ENCODE results near the gene CADPS. TPM values are rescaled to one million over a fixed set of nuclear protein-coding genes. Genes with fewer than 3 reads are reported as not detected.

The CADPS gene
- total RNA-seq, 1 experiment from 2014 or later: 5.2 TPM

DNA sequence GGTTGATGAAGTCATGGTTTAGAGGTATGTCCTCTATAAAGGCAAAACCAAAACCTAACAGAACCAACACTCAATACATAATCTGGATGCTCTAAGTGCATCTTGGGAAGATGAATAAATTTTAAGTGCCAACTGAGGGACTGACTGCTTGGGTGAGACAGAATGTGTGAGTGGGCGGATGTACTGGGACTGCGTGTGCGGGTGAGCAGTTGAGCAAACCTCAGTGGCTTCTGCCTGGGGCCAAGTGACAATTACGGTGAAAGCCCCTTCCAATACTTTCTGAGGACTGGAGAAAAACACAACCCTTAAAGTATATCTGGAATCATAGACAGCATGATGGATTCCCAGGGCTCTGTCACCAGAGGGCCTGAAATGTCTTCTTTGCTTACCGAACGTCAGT lies 421.8 kb downstream of the CADPS start:
- Histone ChIP-seq H3K4me3 (ENCODE audit: insufficient read depth, low read depth, low read length) (no peak overlapping the region), H3K36me3 (replicated peaks; ENCODE audit: control insufficient read depth, insufficient read depth, low read length) (no peaks in the 10 kb centered on the region), H3K27me3 (ENCODE audit: control insufficient read depth, insufficient read depth, low read length) (no peaks in the 10 kb centered on the region)
- DNase-seq: no peak

GRCh38 chr3:62451211-62451887 lies 423.9 kb downstream of the CADPS start:
- Histone ChIP-seq H3K4me3 (ENCODE audit: insufficient read depth, low read depth, low read length) (no peak overlapping the region), H3K36me3 (replicated peaks; ENCODE audit: control insufficient read depth, insufficient read depth, low read length) (no peaks in the 10 kb centered on the region), H3K27me3 (ENCODE audit: control insufficient read depth, insufficient read depth, low read length) (no peaks in the 10 kb centered on the region)
- no peak for DNase-seq

GRCh38 chr3:62446337-62446940 lies 428.8 kb downstream of the CADPS start:
- Histone ChIP-seq H3K27me3 (ENCODE audit: control insufficient read depth, insufficient read depth, low read length) (no peaks in the 10 kb centered on the region), H3K4me3 (ENCODE audit: insufficient read depth, low read depth, low read length) (no peak overlapping the region), H3K36me3 (replicated peaks; ENCODE audit: control insufficient read depth, insufficient read depth, low read length) (no peaks in the 10 kb centered on the region)
- DNase-seq: no peak

- no peak for DNase-seq
These were observed 429.9 kb downstream of the CADPS start for GRCh38 chr3:62445275-62445674.

DNA sequence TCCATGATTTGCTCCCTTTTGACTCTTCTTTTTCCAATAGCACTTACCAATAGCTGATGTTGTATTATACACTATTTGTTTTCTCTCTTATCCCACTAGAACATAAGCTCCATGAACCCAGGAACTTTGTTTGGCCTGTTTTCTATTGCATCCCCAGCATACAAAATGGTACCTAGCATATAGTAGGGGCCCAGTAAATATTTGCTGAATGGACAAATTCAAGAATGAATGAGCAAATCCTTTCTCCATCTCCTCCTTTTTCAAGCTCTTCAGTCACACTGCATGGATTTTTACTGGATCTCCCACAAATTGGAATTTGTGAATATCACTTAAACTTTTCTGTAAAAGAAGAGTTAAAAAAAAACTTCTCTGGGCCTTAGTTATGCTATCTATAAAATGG lies 435.2 kb downstream of the CADPS start:
- Histone ChIP-seq H3K4me3 (ENCODE audit: insufficient read depth, low read depth, low read length) (no peak overlapping the region), H3K36me3 (replicated peaks; ENCODE audit: control insufficient read depth, insufficient read depth, low read length) (no peaks in the 10 kb centered on the region), H3K27me3 (ENCODE audit: control insufficient read depth, insufficient read depth, low read length) (no peaks in the 10 kb centered on the region)
- no peak for DNase-seq

More at GRCh38 chr3:62445275-62445674, 429.9 kb downstream of the CADPS start:
- Histone ChIP-seq H3K4me3 (ENCODE audit: insufficient read depth, low read depth, low read length) (no peak overlapping the region), H3K27me3 (ENCODE audit: control insufficient read depth, insufficient read depth, low read length) (no peaks in the 10 kb centered on the region), H3K36me3 (replicated peaks; ENCODE audit: control insufficient read depth, insufficient read depth, low read length) (no peaks in the 10 kb centered on the region)

DNA sequence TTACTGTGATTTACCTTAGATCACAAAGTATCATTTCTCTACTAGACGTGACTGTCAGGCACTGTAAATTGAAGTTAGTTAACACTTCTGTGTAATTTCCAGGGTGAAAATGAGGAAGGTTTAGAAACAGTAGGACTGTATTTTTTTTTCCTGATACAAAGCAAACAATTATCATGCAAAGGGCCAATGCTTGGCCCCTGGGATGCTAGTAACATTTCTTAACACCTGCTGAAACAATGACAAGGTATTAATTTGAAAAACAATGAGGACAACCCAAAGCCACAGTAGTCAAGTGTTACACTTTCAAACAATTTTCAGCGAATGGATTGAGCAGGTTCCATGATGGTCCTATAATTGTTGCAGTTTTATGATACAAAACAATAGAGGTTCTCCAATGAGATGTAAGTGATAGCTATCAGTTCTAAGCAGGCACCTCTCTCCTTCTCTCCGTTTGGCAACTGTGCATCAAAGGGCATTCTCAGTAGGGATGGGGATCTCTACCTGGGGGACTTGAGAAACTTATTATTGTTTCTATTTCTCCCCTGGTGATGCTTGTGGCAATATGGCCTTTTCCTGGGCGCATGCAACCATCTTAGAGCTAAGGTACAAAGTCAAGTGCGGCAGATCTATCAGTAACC lies 435.9 kb downstream of the CADPS start:
- Histone ChIP-seq H3K36me3 (replicated peaks; ENCODE audit: control insufficient read depth, insufficient read depth, low read length) (no peaks in the 10 kb centered on the region), H3K4me3 (ENCODE audit: insufficient read depth, low read depth, low read length) (no peak overlapping the region), H3K27me3 (ENCODE audit: control insufficient read depth, insufficient read depth, low read length) (no peaks in the 10 kb centered on the region)
- DNase-seq: no peak

GRCh38 chr3:62436785-62437184 lies 438.4 kb downstream of the CADPS start:
- H3K27me3 ChIP-seq (ENCODE audit: control insufficient read depth, insufficient read depth, low read length): no peaks in the 10 kb centered on the region
- no peak for DNase-seq
- H3K36me3 ChIP-seq (replicated peaks; ENCODE audit: control insufficient read depth, insufficient read depth, low read length): no peaks in the 10 kb centered on the region
- H3K4me3 ChIP-seq (ENCODE audit: insufficient read depth, low read depth, low read length): no peak overlapping the region

GRCh38 chr3:62433396-62433795 lies 441.8 kb downstream of the CADPS start:
- no peak overlapping the region for H3K4me3 ChIP-seq (ENCODE audit: insufficient read depth, low read depth, low read length)
- no peak for DNase-seq
- no peaks in the 10 kb centered on the region for H3K36me3 ChIP-seq (replicated peaks; ENCODE audit: control insufficient read depth, insufficient read depth, low read length)
- H3K27me3 ChIP-seq (ENCODE audit: control insufficient read depth, insufficient read depth, low read length): no peaks in the 10 kb centered on the region

- Histone ChIP-seq H3K27me3 (ENCODE audit: control insufficient read depth, insufficient read depth, low read length) (no peaks in the 10 kb centered on the region; the same call in 1 of the 2 replicates), H3K36me3 (replicated peaks; ENCODE audit: control insufficient read depth, insufficient read depth, low read length) (no peaks in the 10 kb centered on the region), H3K4me3 (ENCODE audit: insufficient read depth, low read depth, low read length) (no peak overlapping the region)
- no peak for DNase-seq
These were observed 454.0 kb downstream of the CADPS start for GRCh38 chr3:62421207-62421606.

- Histone ChIP-seq H3K36me3 (replicated peaks; ENCODE audit: control insufficient read depth, insufficient read depth, low read length) (no peaks in the 10 kb centered on the region), H3K27me3 (ENCODE audit: control insufficient read depth, insufficient read depth, low read length) (no peaks in the 10 kb centered on the region), H3K4me3 (ENCODE audit: insufficient read depth, low read depth, low read length) (no peak overlapping the region)
- DNase-seq: no peak
These were observed 459.1 kb downstream of the CADPS start for GRCh38 chr3:62416144-62416543.

DNA sequence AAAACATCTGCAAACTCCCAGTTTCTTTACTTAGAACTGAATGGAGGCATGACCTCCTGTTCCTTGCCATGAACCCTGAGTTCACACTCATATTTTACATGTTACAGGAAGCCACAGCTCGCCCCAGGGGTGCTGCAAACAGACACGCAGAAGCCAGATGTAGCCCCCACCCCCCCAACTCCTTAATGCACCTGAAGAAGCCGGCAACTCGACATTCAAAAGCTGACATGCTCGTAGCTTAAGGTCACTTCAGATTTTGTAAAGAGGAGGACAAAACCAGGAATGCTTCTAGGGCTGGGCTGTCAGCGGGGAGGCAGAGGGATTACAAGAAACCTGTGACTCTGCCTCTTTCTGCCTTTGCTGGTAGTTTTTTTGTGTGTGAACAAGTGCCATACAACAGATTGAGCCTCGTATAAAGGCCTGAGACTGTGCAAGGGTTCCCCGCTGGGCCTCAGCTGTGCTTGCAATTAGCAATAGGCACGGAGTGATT lies 459.9 kb downstream of the CADPS start:
- no peaks in the 10 kb centered on the region for H3K27me3 ChIP-seq (ENCODE audit: control insufficient read depth, insufficient read depth, low read length)
- peak; percentile 57 for DNase-seq
- H3K36me3 ChIP-seq (replicated peaks; ENCODE audit: control insufficient read depth, insufficient read depth, low read length): no peaks in the 10 kb centered on the region
- H3K4me3 ChIP-seq (ENCODE audit: insufficient read depth, low read depth, low read length): no peak overlapping the region; the same call in 1 of the 2 replicates

DNA sequence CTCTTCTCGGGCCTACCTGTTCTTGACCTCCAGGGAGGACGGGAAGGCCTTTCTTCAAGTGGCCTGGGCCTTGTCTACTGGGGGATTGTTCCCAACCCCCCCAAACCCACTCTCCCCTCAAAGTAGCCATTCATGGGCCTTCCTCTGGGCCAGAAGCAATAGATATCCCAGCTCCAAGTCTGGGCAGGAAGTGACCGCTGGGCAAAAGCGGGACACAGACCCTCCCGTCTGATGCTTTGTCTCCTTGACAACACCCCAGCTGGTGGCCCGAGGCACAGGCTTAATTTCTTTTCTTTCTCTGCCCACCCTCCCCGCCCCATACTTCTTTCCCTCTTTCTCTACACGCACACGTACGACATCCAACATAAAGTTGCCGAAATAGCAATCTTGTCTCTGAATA lies 460.4 kb downstream of the CADPS start:
- Histone ChIP-seq H3K4me3 (ENCODE audit: insufficient read depth, low read depth, low read length) (no peak overlapping the region; the same call in 1 of the 2 replicates), H3K27me3 (ENCODE audit: control insufficient read depth, insufficient read depth, low read length) (no peaks in the 10 kb centered on the region), H3K36me3 (replicated peaks; ENCODE audit: control insufficient read depth, insufficient read depth, low read length) (no peaks in the 10 kb centered on the region)
- DNase-seq: peak; percentile 37

DNA sequence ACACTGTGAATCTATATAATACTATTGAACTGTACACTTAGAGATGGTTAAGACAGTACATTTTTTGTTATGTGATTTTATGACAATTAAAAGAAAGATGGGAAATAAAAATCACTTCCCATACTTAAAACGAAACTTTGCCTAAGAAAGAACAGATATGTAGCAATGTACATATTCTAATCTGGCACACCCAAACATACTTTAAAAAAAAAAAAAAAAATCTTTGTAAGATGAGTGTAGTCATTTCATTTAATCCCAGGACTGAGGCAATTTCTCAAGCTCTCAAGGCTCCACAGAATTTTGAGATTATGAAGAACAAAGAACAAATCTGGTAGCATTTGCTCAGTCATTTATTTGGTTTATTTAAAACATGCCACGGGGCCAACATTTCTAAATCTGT lies 461.5 kb downstream of the CADPS start:
- DNase-seq: no peak
- no peaks in the 10 kb centered on the region for H3K27me3 ChIP-seq (ENCODE audit: control insufficient read depth, insufficient read depth, low read length)
- H3K36me3 ChIP-seq (replicated peaks; ENCODE audit: control insufficient read depth, insufficient read depth, low read length): no peaks in the 10 kb centered on the region
- no peak overlapping the region for H3K4me3 ChIP-seq (ENCODE audit: insufficient read depth, low read depth, low read length)

GRCh38 chr3:62406945-62407344 lies 468.3 kb downstream of the CADPS start:
- 0 out of 2 replicates have a peak, but pooled peaks cover 1% of the 10 kb centered on the region for H3K27me3 ChIP-seq (ENCODE audit: control insufficient read depth, insufficient read depth, low read length)
- DNase-seq: no peak
- no peaks in the 10 kb centered on the region for H3K36me3 ChIP-seq (replicated peaks; ENCODE audit: control insufficient read depth, insufficient read depth, low read length)
- H3K4me3 ChIP-seq (ENCODE audit: insufficient read depth, low read depth, low read length): no peak overlapping the region

GRCh38 chr3:62405566-62405965 lies 469.6 kb downstream of the CADPS start:
- no peak for DNase-seq
- no peak overlapping the region for H3K4me3 ChIP-seq (ENCODE audit: insufficient read depth, low read depth, low read length)
- H3K36me3 ChIP-seq (replicated peaks; ENCODE audit: control insufficient read depth, insufficient read depth, low read length): no peaks in the 10 kb centered on the region
- H3K27me3 ChIP-seq (ENCODE audit: control insufficient read depth, insufficient read depth, low read length): 0 out of 2 replicates have a peak, but pooled peaks cover 1% of the 10 kb centered on the region

All from H7 (cell line).